Panc1 (cell line): ENCODE results near the gene FGL2. TPM values are rescaled to one million over a fixed set of nuclear protein-coding genes. Genes with fewer than 3 reads are reported as not detected.

Source experiments
- ATAC-seq: fragments of 200-7000 bp; cut with Tn5 transposase; 2 replicates; pipeline ENCODE4 v1.9.1; 2020; ENCODE audit warnings: mild to moderate bottlenecking, moderate library complexity
- BruUV-seq: library from RNA; stranded (reverse); fragments of 400-500 nt; replicated peaks from 2 replicates; lab custom pipeline; 2021; lab: Mats Ljungman, UMichigan
- CTCF ChIA-PET: fragments of 300-600 bp; sonication (Branson Sonifier 250); formaldehyde crosslinking; loops from one replicate; lab custom pipeline; 2022; ENCODE audit warnings: antibody characterized with exemption; lab: Charles Lee
- POLR2A ChIA-PET: fragments of 300-600 bp; sonication (Branson Sonifier 250); formaldehyde crosslinking; loops from one replicate; lab custom pipeline; 2022; ENCODE audit warnings: antibody characterized with exemption; lab: Charles Lee
- DNase-seq: peaks from one replicate; pipeline ENCODE4 v3.0.0-alpha.2; 2010; ENCODE audit warnings: low read depth, low spot score
- H3K27ac ChIP-seq: 2 replicates; pipeline ENCODE4 v1.5.1; 2011; ENCODE audit warnings: mild to moderate bottlenecking, low read length, inconsistent platforms
- H3K27me3 ChIP-seq: fragments of 200-500 bp; sonication (Bioruptor generic); 2 replicates; pipeline ENCODE4 v1.6.0; 2014; ENCODE audit warnings: low read length, inconsistent platforms; ENCODE audit not compliant: control insufficient read depth, insufficient read depth
- H3K36me3 ChIP-seq: fragments of 200-500 bp; sonication (Bioruptor generic); 2 replicates; pipeline ENCODE4 v1.5.1; 2014; ENCODE audit warnings: inconsistent platforms, mild to moderate bottlenecking, low read length, moderate library complexity; ENCODE audit not compliant: control insufficient read depth, insufficient read depth
- H3K4me1 ChIP-seq: 2 replicates; pipeline ENCODE4 v1.5.1; 2011; ENCODE audit warnings: inconsistent platforms, mild to moderate bottlenecking, low read length, moderate library complexity; ENCODE audit not compliant: control insufficient read depth, insufficient read depth
- H3K4me3 ChIP-seq, 2 experiments: 2 replicates each; pipeline ENCODE4 v1.5.1; 2011 to 2012; ENCODE audit warnings: low read depth in 2 of 2, low read length in 2 of 2, mild to moderate bottlenecking in 2 of 2, inconsistent platforms in 1 of 2, moderate library complexity in 1 of 2
- H3K9me3 ChIP-seq: fragments of 200-500 bp; sonication (Bioruptor generic); 2 replicates; pipeline ENCODE4 v1.5.1; 2014; ENCODE audit warnings: low read depth, mild to moderate bottlenecking, inconsistent platforms, low read length, moderate library complexity; ENCODE audit not compliant: control insufficient read depth, insufficient read depth
- CTCF ChIP-seq: fragments of 450-650 bp; IDR thresholded peaks from 2 replicates; pipeline ENCODE4 v1.5.1; 2017; ENCODE audit warnings: mild to moderate bottlenecking
- POLR2AphosphoS5 ChIP-seq: IDR thresholded peaks from 2 replicates; pipeline ENCODE4 v1.6.1; 2012; ENCODE audit warnings: mild to moderate bottlenecking, low read depth, low read length, moderate library complexity
- REST ChIP-seq, 2 experiments: IDR thresholded peaks; 2 replicates each; pipeline ENCODE4 v1.6.1; 2011 to 2012; ENCODE audit warnings: low read depth in 2 of 2, control low read depth in 1 of 2, low read length in 1 of 2, mild to moderate bottlenecking in 1 of 2, moderate library complexity in 1 of 2; ENCODE audit not compliant: insufficient read depth in 1 of 2
- SIN3A ChIP-seq: IDR thresholded peaks from 2 replicates; pipeline ENCODE4 v1.6.1; 2012; ENCODE audit warnings: low read depth, mild to moderate bottlenecking, low read length, moderate library complexity, borderline replicate concordance; ENCODE audit not compliant: insufficient read depth
- TCF7L2 ChIP-seq: IDR thresholded peaks from 2 replicates; pipeline ENCODE4 v1.6.1; 2011; ENCODE audit warnings: mild to moderate bottlenecking, low read depth, low read length, inconsistent platforms
- in situ Hi-C: cut with HindIII; loops from 2 replicates; pipeline ENCODE4 v1.10.0; 2016; ENCODE audit warnings: low sequenced_read_pairs, low pct_unique_long_range_greater_than_20kb
- intact Hi-C: fragments of 100-400 bp; cut with micrococcal nuclease; formaldehyde crosslinking; loops from one replicate; pipeline ENCODE4 v1.10.0; 2022; ENCODE audit not compliant: unreplicated experiment
- total RNA-seq: library from RNA; stranded (reverse); gene quantifications from one replicate; pipeline ENCODE4 v1.2.1, GENCODE V29; 2021; ENCODE audit not compliant: unreplicated experiment

The FGL2 gene
- total RNA-seq, 1 experiment from 2014 or later = not detected

- no peaks in the 10 kb centered on the region for H3K27me3 ChIP-seq
- H3K9me3 ChIP-seq = no peaks in the 10 kb centered on the region
- H3K27ac ChIP-seq = no peak overlapping the region
- TF ChIP-seq SIN3A (no peak), POLR2AphosphoS5 (no peak), REST (IDR thresholded peaks at IDR 0.05; ENCODE audit: insufficient read depth in 1 of 2, low read depth in 2 of 2, low read length in 1 of 2) (no peak), TCF7L2 (no peak), CTCF (no peak)
- in situ Hi-C loops (no loop called here), intact Hi-C loops (no loop called here)
- no peaks in the 10 kb centered on the region for H3K4me1 ChIP-seq
- no peaks in the 10 kb centered on the region for H3K36me3 ChIP-seq
- ChIA-PET POLR2A (no interaction called here), CTCF (no interaction called here)
- DNase-seq = no peak
- ATAC-seq = no peak
- no TSS peak for BruUV-seq
- no peak overlapping the region for H3K4me3 ChIP-seq
Measured at GRCh38 chr7:77226357-77226839, 26.8 kb upstream of the FGL2 start.

GRCh38 chr7:77223261-77223660 lies 23.6 kb upstream of the FGL2 start:
- Histone ChIP-seq H3K4me3 (no peak overlapping the region), H3K9me3 (no peaks in the 10 kb centered on the region), H3K27me3 (no peaks in the 10 kb centered on the region), H3K36me3 (no peaks in the 10 kb centered on the region), H3K27ac (no peak overlapping the region), H3K4me1 (no peaks in the 10 kb centered on the region)
- ChIA-PET CTCF (no interaction called here), POLR2A (no interaction called here)
- in situ Hi-C loops (no loop called here), intact Hi-C loops (no loop called here)
- ATAC-seq = no peak
- DNase-seq = no peak
- BruUV-seq = no TSS peak
- TF ChIP-seq SIN3A (no peak), REST (IDR thresholded peaks at IDR 0.05; ENCODE audit: insufficient read depth in 1 of 2, low read depth in 2 of 2, low read length in 1 of 2) (no peak), POLR2AphosphoS5 (no peak), TCF7L2 (no peak), CTCF (no peak)
